Stimulated activated CD4-positive, alpha-beta T cell treated with anti-CD3 and anti-CD28 coated beads, TNF-alpha, amount 100 ng/mL, for 4 hours (primary cell): ENCODE results near the gene ZNF423.

ENCODE experiments used
- DNase-seq, 3 experiments: peaks; one replicate each; pipeline ENCODE4 v3.0.0-alpha.2; 2020; ENCODE audit warnings: low read depth in 3 of 3

Gene ZNF423

DNA sequence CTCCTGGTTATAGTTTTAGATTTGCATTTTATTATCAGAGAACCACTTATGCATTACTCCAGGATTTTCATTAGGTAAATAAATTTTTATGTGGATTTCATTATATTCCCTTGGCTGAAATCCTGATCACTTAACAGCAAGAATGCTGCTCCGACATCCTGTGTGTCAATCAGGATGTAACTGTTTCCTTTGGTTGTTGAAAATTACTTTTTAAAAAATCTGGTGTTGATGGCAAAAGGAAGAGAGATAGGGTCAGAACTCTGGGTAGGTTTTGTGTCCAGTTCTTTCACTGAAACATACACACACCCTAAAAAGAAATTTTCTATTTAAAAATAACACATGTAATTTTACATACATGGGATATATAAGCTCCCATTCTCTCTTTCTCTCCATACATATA lies 30.9 kb downstream of the ZNF423 start:
- DNase-seq = no peak

DNA sequence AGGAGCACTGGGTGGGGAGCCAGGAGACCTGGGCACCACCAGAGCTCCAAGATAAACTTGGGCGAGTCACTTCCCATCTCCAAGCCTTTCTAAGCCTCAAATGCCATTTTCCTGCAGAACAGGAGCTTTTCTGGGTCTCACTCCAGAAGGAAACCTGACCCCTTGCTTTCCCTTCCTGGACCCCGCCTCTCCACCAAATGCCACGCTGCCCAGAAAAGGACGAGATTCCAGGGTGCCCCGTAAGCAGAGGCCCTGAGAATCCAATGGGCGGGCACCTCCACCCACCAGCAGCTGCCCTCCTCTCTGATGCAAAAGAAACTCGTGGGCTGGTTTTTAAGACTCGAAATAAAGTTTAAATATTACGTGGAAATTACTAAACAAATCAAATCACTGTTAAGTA lies 31.3 kb downstream of the ZNF423 start:
- no peak for DNase-seq

DNA sequence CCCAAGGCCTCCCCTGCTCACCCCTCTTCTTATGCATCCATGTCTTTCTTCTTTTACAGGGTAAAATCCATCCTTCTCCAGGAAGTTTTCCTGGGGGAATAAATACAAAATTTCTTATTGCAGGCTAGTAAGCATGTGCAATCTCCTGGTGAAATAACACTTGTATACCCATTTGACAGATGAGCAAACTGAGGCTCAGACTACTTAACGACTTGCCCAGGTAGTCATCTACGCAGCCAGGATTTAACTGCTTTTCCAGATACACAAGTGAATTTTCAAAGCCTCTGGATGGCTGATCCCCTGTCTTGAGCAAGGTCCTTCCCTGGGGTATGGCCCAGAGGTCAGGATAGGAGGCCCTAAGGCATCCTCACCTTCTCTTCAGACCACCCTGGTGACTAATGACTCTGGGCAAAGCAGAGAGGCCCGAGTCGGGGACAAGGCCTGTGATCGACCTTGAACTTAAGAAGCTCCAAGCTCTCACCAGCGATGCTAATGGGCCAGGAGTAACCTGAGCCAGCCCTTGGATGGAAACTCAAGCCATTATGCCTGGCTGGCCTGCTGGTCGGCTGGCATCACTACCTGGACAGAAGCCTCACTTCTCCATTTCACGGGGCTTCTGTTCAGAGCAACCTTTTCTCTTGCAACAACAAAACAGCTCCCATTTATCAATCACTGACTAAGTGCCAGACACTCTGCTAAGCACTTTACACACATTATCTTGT lies 33.1 kb downstream of the ZNF423 start:
- DNase-seq = no peak

DNA sequence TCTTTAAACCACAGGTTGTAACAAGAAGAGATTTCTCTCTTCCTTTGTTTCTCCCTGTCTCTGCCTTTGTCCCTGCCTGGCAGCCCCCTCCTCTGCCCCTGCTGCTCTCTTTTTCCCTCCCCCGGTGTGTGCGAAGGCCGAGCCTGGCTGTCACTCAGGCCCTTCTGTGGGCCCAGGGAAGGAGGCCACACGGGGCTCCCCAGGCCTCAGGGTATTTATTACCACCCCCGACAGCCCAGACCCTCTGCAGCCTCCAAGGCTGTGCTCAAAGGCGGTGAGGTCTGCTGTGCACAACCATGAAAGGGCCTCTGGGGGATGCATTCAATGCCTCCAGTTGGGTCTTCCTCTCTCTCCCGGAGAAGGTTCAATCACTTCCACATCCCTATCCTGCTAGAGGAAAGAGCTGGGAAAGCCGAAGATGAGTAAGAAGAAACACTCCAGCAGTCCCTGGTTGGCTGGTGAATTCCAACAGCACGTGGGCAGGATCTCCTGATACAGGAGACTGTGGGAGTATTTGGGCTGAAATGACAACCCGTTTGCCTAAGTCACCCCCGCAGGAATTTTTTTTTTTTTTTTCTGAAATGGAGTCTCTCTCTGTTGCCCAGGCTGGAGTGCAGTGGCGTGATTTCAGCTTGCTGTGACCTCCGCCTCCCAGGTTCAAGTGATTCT lies 34.2 kb downstream of the ZNF423 start:
- no peak for DNase-seq

DNA sequence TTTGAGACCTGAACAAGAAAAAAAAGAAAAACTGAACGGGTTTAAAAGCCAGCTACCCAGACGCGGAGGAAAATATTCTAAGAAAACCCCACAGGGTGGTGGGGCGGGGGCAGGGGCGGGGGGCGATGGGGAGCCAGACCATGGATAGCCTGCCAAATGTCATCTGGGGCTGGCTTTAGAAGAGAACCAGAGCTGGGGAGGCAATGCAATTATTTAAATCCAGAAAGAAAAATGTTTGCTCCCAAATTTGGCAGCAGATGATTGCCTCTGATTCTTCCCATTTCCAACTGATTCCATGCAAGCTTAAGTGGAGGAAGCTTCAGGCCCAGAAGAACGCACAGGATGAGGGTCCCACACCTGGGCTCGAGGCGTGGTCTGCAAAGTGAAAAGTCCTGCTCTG lies 34.8 kb downstream of the ZNF423 start:
- no peak for DNase-seq

DNA sequence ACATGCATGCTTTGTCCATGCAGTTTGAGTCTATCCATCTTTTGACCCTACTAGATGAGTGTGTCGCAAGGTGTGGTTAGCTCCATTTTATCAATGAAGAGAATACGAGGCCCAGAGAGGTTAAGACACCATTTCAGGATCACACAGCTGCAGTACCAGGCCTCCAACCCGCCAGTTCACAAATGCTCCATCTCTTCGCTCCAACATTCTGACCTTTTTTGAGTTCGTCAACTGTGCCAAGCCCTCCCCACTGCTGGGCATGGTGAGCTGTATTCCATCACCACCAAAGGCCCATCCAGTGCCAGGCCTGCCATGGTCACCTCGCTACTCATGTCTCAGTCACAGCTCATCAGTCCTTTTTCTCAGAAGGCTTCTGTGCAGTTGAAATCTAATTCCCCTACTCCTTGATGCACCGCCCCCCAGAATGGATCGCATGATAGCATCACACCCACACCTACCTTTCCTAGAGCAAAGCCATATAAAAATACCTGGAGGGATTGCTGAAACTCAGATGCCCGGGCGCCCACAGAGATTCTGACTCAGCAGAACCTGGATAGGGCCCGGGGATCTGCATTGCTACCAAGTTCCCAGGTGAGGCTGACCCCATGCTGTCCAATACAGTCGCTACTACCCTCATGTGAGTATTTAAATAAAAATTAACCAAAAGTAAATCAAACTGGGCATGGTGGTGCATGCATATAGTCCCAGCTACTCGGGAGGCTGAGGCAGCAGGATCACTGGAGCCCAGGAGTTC lies 38.0 kb downstream of the ZNF423 start:
- no peak for DNase-seq

DNA sequence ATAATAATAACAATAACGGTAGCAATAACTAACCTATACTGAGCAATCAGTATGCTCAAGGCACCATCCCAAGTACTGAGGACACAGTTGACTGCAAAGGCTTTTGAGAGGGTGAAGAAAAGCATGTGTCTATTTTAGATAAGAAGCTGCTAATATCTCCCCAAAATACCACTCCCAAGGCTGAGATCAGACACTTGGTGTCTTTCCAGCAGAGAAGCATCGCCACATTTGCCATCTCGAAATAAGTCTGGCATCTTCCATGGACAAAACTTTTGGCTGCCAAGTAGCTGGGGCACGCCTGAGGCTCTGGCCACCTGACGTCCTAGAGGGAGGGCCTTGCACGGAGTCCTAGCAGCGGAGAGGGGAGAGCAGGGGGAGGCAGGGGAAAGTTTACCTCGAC lies 39.0 kb downstream of the ZNF423 start:
- DNase-seq = no peak

DNA sequence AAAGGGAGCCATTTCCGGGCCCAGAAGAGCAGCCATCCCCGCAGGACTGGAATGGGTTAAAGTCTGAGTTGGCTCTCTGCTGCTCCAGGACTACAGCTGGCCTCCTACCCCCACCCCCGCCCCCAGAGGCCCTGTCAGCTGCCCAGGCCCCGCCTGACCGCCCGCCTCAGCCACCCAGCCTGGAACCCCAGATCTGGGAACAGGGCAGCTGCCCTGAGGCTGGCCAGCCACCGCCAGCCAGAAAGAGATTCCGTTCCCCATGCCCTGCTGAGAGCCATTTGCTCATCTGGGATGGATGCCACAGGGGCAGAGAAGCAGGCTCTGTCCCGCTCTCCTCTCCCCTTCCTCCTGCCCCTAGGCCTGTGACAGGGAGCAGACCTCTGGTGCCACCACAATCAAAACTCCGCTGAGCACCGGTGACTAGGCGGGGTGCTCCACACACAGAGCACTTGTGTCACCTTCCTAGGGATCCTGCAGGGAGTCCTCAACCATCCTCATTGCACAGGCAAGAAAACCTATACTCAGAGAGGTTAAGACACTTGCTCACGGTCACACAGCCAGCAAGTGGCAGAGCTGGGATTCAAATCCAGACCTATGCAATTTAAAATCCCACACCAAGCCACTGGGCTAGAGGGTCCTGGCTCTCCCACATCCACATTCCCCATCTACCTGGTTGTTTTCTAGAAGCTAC lies 44.1 kb downstream of the ZNF423 start:
- no peak for DNase-seq

DNA sequence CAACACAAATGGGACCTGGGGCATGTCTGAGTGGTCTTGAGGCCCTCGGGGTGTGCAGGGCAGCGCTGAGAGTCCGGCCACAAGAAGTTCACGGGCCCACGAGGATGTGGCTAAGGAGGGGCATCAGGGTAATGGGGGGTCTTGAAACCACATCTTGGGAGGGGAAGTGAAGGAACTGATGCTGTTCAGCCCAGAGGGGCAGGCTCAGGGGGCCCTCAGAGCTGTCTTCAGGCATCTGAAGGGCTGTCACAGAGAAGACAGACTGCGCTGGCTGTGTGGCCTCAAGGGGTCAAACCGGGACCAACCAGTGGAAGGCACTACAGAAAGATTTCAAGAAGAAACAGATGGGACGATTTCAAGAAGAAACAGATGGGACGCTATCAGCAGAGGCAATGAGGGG lies 45.1 kb downstream of the ZNF423 start:
- DNase-seq = no peak

DNA sequence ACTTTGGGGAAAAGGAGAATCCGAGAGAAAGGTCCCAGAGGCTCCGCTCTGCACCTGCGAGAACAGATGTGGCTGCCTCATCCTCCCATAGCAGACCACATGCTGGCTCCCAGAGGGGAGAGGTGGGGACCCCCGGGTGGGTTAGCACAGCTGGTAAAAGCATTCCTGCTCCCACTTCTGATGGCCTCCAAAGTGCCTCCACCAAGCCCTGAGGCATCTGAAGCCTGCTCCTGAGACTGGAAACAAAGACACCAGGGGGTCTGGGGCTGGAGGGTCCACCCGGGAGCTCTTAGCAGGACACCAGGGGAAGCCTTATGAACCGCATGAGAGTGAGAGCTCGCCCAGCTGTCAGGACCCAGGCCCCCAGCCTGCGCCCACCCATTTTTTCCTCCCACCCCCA lies 46.4 kb downstream of the ZNF423 start:
- DNase-seq = no peak

DNA sequence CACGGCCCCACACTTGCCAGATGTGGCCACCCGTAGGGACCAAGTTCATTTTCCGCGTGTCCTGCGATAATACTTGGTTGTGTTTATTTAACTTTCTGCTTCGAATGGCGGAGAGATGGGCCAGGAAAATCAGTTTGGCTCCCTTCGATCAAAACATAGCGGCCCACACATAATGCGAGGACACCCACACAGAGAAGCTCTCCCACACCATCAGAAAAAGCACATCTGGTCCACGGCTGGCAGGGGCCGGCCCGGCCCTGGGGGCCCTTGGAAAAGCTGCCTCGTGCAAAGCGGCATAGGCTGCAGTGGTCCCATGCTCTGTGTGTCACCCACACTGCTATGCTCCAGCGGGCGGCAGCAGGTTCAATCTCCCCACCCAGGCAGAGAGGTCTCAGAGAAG lies 46.9 kb downstream of the ZNF423 start:
- DNase-seq = no peak

DNA sequence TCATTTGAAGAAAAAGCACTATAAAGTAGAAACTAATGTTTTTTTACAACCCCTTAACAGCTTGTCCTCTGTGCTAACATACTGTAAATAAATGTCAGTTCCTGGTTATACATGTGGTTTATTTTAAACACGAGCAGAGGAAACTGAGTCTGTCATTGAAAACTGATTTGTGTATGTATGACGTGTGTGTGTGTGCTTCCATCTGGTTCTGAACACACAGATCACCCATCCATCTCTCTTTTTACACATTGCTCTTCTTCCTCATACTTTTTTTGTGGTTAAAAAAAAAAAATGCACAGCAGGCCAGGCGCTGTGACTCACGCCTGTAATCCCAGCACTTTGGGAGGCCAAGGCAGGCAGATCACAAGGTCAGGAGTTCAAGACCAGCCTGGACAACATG lies 49.5 kb downstream of the ZNF423 start:
- no peak for DNase-seq

DNA sequence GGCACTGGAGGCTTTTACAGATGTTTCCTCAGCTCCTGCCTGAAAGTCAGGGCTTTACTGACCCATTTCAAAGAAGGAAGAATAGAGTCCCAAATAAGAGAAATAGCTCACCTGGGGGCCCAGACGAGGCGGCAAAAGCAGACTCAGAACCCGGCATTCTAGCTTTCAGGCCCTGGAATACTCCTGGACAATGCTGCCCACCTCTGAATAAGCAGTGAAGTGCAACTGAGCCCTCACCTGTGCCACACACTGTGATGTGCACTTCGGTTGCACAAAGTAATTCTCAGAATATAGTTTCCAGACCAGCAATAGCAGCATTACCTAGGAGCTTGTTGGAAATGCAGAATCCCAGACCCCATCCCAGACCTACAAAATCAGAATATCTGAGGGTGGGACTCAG lies 54.6 kb downstream of the ZNF423 start:
- DNase-seq = no peak

DNA sequence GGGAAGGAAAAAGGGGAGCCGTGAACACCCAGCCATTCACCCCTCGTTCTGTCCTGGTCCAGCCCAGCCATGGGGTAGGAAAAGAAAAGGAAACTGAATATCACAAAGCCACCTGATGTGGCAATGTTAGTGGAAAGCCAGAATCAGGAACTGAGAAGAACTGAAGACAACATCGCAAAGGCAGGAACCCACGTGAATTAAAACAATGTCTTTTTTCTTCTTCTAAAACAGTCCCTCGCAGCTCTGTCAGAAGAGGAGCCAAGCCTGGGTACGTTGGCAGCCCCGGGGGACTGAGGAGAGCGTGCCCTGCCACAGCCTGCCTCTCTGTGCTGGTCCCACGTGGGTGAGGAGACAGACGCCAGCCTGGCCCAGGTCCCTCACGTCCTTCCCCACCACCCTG lies 55.0 kb downstream of the ZNF423 start:
- no peak for DNase-seq

DNA sequence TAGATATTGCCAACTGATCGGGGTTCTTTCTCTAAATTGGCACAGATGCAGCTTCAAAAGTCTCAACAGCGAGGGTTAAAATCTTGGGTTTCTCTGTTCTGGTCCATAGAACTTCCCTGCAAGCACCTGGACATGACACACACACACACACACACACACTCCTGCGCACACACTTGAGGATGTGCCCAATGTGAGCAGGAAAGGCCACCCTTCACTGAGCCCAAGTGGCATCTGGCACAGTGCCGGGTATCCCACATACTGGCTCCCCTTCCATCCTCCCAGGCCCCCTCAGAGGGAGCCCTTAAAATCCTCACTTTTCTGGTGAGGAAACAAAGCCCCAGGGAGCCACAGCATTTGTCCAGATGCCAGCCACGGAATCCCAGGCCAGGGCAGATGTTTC lies 55.5 kb downstream of the ZNF423 start:
- DNase-seq = no peak

DNA sequence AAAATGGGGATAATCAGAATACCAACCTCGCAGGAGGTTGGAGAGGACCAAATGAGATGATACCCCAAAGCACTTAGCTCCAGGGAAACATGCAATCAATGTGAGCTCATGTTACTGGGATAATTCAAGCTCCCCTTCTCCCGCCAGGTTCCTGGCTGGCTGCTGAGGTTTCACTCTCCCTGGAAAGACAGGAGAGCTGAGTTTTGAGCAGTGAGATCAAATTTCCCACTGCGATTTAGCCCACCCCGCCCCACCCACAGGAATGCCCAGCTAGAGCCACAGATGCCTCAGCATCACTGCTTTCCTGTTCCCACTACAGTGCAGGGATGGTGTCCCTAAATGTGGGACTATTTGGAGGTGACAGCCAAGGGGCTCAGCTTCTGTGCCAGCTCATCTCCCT lies 56.7 kb downstream of the ZNF423 start:
- DNase-seq = no peak

DNA sequence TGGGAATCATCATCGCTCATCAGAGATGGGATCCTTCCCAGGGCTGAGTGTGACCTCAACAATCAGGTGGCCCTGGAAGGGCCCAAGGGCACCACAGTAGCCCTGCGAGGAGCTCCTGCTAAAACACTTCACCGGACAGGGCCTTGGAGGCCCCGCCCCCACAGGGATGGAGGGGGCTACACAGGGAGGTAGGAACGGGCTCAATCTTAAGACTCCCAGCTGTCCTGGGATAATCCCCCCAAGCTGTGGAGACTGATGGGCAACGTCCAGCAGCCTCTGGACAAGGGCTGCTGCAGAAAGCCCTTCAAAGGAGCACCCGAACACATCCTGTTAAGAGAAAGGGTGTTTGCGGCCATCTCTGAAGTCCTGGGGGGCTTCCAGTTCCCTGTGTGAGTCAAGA lies 60.4 kb downstream of the ZNF423 start:
- DNase-seq = no peak

DNA sequence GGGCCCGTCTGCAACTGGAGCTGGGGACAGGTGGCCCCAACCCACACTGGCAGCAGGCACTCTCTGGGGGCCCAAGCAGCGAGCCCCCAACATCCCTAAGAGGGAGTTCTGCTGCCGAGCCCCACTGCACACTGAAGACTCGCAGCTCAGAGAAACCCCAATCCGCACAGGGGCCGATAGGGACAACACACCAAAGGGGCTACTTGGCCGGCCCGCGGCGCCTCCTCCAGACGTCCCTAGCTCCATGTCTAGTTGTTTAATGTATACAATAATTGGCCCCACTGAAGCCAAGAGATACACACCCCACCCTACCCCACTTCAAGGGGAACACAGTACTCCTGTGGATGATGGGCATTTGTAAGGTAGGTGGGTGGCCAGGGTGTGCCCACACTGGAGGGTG lies 62.7 kb downstream of the ZNF423 start:
- no peak for DNase-seq

DNA sequence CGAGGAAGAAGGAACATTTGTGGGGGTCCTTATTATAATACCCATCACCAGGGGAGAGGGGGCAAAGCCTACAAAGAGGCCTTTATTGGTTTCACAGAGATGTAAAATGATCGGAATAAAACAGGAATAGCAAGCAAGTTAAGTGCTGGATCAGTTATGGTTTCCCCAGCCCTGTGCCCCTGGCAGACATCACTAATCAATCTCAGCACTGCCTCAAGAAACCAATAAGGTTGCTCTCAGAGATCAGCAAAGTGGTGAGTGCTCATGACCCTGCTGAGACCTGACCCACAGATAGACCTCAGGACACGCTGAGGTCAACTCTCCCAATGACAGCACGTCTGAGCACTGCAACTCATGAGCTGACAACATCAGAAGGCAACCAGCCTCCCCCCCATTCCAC lies 66.3 kb downstream of the ZNF423 start:
- DNase-seq = no peak

DNA sequence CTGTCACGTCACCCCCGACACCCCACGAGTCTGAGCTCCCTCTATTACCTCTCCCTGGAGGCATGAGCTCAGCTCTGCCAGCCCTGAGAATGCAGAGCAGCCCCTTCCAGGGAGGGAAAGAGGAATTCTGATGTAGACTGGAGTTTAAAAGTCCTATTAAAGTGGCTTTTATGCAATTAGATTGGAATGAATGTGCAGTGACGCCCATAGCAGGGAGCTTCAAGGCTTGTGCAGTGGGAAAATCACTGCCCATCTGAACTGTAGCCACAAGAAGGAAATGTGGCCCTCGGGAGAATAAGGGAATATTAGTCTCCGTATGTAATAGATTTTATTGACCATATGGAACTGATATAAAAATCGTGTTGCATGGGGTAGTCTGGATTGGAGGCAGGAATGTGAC lies 66.9 kb downstream of the ZNF423 start:
- no peak for DNase-seq

DNA sequence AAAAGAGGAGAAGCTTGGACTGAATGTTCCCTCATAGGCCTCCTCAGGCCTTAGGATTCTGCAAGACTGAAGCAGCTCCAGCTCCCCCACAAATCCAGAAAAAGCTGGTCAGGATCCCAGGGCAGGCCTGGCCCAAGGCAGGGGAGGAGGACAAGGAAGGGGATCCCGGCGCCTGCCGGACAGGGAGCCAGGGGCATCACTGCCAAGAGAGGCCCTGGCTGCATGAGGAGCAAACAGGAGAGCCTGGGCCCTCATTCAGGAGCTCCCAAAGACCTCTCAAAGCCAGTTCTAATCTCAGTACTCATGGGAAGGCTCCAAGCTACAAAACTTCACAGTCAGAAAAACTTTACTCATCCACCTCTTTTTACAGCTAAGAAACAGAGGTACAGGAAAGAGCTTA lies 67.3 kb downstream of the ZNF423 start:
- DNase-seq = no peak

DNA sequence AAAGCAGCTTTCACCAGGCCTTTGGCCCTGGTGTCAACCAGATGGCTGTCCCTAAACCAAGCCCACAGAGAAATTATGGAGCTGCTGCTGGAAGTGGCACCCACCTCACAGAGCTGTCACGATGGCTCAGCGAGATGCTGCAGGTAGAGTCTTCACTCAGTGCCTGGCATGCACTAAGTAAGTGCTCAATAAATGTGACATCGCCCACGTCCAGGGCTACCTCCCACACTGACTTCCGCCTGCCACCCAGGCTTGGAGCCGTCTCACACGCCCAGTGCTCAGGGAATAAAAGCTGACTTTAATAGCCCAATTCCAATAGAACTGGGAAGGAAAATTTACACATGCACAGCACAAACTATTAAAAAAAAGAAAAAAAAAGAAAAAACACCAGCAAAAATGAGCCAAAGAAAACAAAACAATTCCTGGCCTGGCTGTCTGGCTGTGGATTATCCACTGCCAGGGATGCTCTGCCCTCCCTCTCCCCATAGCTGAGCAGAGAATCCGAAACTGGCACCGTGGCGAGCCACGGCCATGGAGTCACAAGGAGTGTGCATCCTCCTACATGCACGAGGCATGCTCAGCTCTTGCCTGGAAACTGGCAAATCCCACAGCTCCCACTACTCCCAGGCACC lies 68.9 kb downstream of the ZNF423 start:
- DNase-seq = no peak
